Tibial artery (tissue), 4 donors: ENCODE results near the gene ZNF385B.

Experiments
- DNase-seq, 2 donors: peaks; one replicate each; pipeline ENCODE4 v3.0.0-alpha.2; 2019
- H3K27ac ChIP-seq, 2 donors: fragments of 200-600 bp; sonication (generic) in 1 of 2; 1 replicate in 1 of 2; 2 replicates in 1 of 2; pipeline ENCODE4 v1.5.1; 2018 to 2019; ENCODE audit warnings: mild to moderate bottlenecking in 1 of 2
- H3K27me3 ChIP-seq, 2 donors: fragments of 200-600 bp; sonication (generic) in 1 of 2; one replicate each; pipeline versions ENCODE4 v1.5.1 to v1.6.0; 2016 to 2019
- H3K36me3 ChIP-seq, 3 donors: fragments of 200-600 bp; sonication (generic) in 2 of 3; one replicate each; pipeline ENCODE4 v1.5.1; 2016 to 2019; ENCODE audit warnings: mild to moderate bottlenecking in 2 of 3
- H3K4me1 ChIP-seq, 4 donors: fragments of 200-600 bp; sonication (generic) in 2 of 4; 1 replicate in 3 of 4; 2 replicates in 1 of 4; pipeline ENCODE4 v1.5.1; 2016 to 2019
- H3K4me3 ChIP-seq, 2 donors: fragments of 200-600 bp; sonication (generic) in 1 of 2; 1 replicate in 1 of 2; 2 replicates in 1 of 2; pipeline ENCODE4 v1.5.1; 2018 to 2019; ENCODE audit warnings: mild to moderate bottlenecking in 2 of 2
- H3K9me3 ChIP-seq, 3 donors: fragments of 200-600 bp; sonication (generic) in 1 of 3; one replicate each; pipeline ENCODE4 v1.5.1; 2016 to 2019
- CTCF ChIP-seq, 2 experiments: fragments of 200-600 bp in 1 of 2; fragments of 450-650 bp in 1 of 2; IDR thresholded peaks; one replicate each; pipeline ENCODE4 v1.5.1; 2017 to 2019; ENCODE audit warnings: antibody characterized with exemption in 2 of 2, mild to moderate bottlenecking in 1 of 2, moderate library complexity in 1 of 2
- intact Hi-C: fragments of 100-400 bp; cut with DNase I; formaldehyde crosslinking; loops from one replicate; pipeline ENCODE4 v1.15.0; 2023; ENCODE audit warnings: low total_unique reads

The ZNF385B gene

GRCh38 chr2:179539124-179539511, 322.3 kb downstream of the ZNF385B start:
- no peaks in the 10 kb centered on the region for H3K36me3 ChIP-seq
- H3K27me3 ChIP-seq: no peaks in the 10 kb centered on the region
- H3K27ac ChIP-seq: no peak overlapping the region
- DNase-seq: no peak
- TF ChIP-seq CTCF (IDR thresholded peaks at IDR 0.05): no peak
- H3K4me1 ChIP-seq: peaks cover 0 to 5% (median 0%) of the 10 kb centered on the region in 4 donors
- H3K9me3 ChIP-seq: peaks cover 0 to 4% (median 0%) of the 10 kb centered on the region in 3 donors
- intact Hi-C loops: no loop called here
- H3K4me3 ChIP-seq: no peak overlapping the region

- Histone ChIP-seq H3K36me3 (no peaks in the 10 kb centered on the region), H3K4me3 (no peak overlapping the region), H3K9me3 (peaks cover 0 to 4% (median 0%) of the 10 kb centered on the region in 3 donors), H3K27me3 (no peaks in the 10 kb centered on the region), H3K27ac (no peak overlapping the region), H3K4me1 (peaks cover 0 to 5% (median 0%) of the 10 kb centered on the region in 4 donors)
- intact Hi-C loops: no loop called here
- DNase-seq: no peak
- TF ChIP-seq CTCF (IDR thresholded peaks at IDR 0.05): no peak
These were observed 322.8 kb downstream of the ZNF385B start for GRCh38 chr2:179538406-179539123.

- H3K27ac ChIP-seq: no peak overlapping the region
- DNase-seq: peak in 1 of 2 donors; percentile 56
- H3K4me3 ChIP-seq: no peak overlapping the region
- H3K27me3 ChIP-seq: no peaks in the 10 kb centered on the region
- peaks cover 0 to 4% (median 0%) of the 10 kb centered on the region in 3 donors for H3K9me3 ChIP-seq
- no peaks in the 10 kb centered on the region for H3K36me3 ChIP-seq
- H3K4me1 ChIP-seq: peaks cover 0 to 5% (median 0%) of the 10 kb centered on the region in 4 donors
- intact Hi-C loops: no loop called here
- TF ChIP-seq CTCF (IDR thresholded peaks at IDR 0.05): no peak
These were observed 325.2 kb downstream of the ZNF385B start for GRCh38 chr2:179536185-179536584.

GRCh38 chr2:179533875-179534274, 327.5 kb downstream of the ZNF385B start:
- no peak for DNase-seq
- no peak for TF ChIP-seq CTCF (IDR thresholded peaks at IDR 0.05)
- no peak overlapping the region for H3K4me3 ChIP-seq
- intact Hi-C loops: no loop called here
- H3K4me1 ChIP-seq: peaks cover 0 to 5% (median 0%) of the 10 kb centered on the region in 4 donors
- H3K27me3 ChIP-seq: no peaks in the 10 kb centered on the region
- no peak overlapping the region for H3K27ac ChIP-seq
- H3K9me3 ChIP-seq: peaks cover 0 to under 1% (median 0%) of the 10 kb centered on the region in 3 donors
- no peaks in the 10 kb centered on the region for H3K36me3 ChIP-seq

- H3K36me3 ChIP-seq: no peaks in the 10 kb centered on the region
- no peak overlapping the region for H3K27ac ChIP-seq
- no peak overlapping the region for H3K4me3 ChIP-seq
- intact Hi-C loops: no loop called here
- no peaks in the 10 kb centered on the region for H3K27me3 ChIP-seq
- TF ChIP-seq CTCF (IDR thresholded peaks at IDR 0.05): no peak
- H3K9me3 ChIP-seq: no peaks in the 10 kb centered on the region
- peaks cover 0 to 5% (median 0%) of the 10 kb centered on the region in 4 donors for H3K4me1 ChIP-seq
- DNase-seq: no peak
These were observed 328.5 kb downstream of the ZNF385B start for GRCh38 chr2:179532863-179533278.
